ENCODE results near the gene MAMDC4.

The MAMDC4 gene

DNA sequence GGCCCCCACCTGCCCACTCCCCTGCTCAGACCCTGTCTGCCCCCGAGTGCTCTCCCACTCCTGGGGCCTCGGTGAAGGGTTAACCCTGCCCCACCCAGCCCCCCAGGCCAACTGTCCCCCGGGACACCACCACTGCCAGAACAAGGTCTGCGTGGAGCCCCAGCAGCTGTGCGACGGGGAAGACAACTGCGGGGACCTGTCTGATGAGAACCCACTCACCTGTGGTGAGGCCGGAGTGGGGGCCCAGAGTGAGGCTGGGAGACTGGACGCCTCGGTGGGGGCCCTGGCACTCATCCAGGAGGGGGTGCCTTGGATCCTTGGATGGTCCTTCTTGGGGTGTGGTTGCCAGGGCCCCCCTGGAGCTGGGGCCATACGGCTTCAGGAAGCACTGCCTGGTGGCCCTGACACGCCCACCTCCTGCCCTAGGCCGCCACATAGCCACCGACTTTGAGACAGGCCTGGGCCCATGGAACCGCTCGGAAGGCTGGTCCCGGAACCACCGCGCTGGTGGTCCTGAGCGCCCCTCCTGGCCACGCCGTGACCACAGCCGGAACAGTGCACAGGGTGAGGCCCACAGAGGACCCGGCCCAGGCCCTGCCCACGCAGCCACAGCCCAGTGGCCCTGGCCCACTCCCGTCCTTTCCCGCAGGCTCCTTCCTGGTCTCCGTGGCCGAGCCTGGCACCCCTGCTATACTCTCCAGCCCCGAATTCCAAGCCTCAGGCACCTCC is 2.1 kb downstream of the MAMDC4 start:
- DNase-seq (ENCODE audit: low read depth in 1 of 2, low spot score in 1 of 2): no peak
- Histone ChIP-seq H3K27me3 (ENCODE audit: insufficient read depth, poor library complexity, severe bottlenecking) (no peaks in the 10 kb centered on the region), H3K27ac (replicated peaks) (no peak overlapping the region), H3K4me3 (replicated peaks; ENCODE audit: insufficient read depth, low read length) (no peak overlapping the region)
- no peak for TF ChIP-seq GABPA (IDR thresholded peaks at IDR 0.05; ENCODE audit: low read depth)
- no peak for TF ChIP-seq REST (IDR thresholded peaks at IDR 0.05; ENCODE audit: insufficient replicate concordance, low read depth)
- TF ChIP-seq, protein P1, sequence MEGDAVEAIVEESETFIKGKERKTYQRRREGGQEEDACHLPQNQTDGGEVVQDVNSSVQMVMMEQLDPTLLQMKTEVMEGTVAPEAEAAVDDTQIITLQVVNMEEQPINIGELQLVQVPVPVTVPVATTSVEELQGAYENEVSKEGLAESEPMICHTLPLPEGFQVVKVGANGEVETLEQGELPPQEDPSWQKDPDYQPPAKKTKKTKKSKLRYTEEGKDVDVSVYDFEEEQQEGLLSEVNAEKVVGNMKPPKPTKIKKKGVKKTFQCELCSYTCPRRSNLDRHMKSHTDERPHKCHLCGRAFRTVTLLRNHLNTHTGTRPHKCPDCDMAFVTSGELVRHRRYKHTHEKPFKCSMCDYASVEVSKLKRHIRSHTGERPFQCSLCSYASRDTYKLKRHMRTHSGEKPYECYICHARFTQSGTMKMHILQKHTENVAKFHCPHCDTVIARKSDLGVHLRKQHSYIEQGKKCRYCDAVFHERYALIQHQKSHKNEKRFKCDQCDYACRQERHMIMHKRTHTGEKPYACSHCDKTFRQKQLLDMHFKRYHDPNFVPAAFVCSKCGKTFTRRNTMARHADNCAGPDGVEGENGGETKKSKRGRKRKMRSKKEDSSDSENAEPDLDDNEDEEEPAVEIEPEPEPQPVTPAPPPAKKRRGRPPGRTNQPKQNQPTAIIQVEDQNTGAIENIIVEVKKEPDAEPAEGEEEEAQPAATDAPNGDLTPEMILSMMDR (IDR thresholded peaks at IDR 0.05; ENCODE audit: insufficient read depth, low read length): no peak
- no peak for TF ChIP-seq SPI1 (IDR thresholded peaks at IDR 0.05; ENCODE audit: borderline replicate concordance, low read depth)
- no peak for TF ChIP-seq POLR2AphosphoS5 (IDR thresholded peaks at IDR 0.05; ENCODE audit: low read depth)

DNA sequence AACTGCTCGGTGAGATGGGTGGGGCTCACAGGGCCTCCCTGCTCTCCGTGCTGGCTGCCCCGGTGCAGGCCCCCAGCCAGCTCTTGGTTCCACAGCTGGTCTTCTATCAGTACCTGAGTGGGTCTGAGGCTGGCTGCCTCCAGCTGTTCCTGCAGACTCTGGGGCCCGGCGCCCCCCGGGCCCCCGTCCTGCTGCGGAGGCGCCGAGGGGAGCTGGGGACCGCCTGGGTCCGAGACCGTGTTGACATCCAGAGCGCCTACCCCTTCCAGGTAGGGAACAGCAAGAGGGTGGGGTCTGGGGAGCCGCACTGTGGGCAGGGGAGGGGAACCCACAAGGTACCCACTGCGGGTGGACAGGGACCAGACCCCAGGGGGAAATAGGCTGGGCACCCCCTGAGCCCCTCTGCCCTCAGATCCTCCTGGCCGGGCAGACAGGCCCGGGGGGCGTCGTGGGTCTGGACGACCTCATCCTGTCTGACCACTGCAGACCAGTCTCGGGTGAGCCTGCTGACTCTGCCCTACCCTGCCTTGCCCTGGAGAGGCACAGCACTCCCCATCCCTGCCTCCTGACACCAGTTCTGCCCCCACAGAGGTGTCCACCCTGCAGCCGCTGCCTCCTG is 2.8 kb downstream of the MAMDC4 start:
- Histone ChIP-seq H3K27ac (replicated peaks) (no peak overlapping the region), H3K4me3 (replicated peaks; ENCODE audit: insufficient read depth, low read length) (no peak overlapping the region), H3K27me3 (ENCODE audit: insufficient read depth, poor library complexity, severe bottlenecking) (no peaks in the 10 kb centered on the region)
- DNase-seq (ENCODE audit: low read depth in 1 of 2, low spot score in 1 of 2): no peak
- TF ChIP-seq, protein P1 (IDR thresholded peaks at IDR 0.05; ENCODE audit: insufficient read depth, low read length): no peak
- no peak for TF ChIP-seq GABPA (IDR thresholded peaks at IDR 0.05; ENCODE audit: low read depth)
- TF ChIP-seq SPI1 (IDR thresholded peaks at IDR 0.05; ENCODE audit: borderline replicate concordance, low read depth): no peak
- TF ChIP-seq POLR2AphosphoS5 (IDR thresholded peaks at IDR 0.05; ENCODE audit: low read depth): no peak
- TF ChIP-seq REST (IDR thresholded peaks at IDR 0.05; ENCODE audit: insufficient replicate concordance, low read depth): no peak

DNA sequence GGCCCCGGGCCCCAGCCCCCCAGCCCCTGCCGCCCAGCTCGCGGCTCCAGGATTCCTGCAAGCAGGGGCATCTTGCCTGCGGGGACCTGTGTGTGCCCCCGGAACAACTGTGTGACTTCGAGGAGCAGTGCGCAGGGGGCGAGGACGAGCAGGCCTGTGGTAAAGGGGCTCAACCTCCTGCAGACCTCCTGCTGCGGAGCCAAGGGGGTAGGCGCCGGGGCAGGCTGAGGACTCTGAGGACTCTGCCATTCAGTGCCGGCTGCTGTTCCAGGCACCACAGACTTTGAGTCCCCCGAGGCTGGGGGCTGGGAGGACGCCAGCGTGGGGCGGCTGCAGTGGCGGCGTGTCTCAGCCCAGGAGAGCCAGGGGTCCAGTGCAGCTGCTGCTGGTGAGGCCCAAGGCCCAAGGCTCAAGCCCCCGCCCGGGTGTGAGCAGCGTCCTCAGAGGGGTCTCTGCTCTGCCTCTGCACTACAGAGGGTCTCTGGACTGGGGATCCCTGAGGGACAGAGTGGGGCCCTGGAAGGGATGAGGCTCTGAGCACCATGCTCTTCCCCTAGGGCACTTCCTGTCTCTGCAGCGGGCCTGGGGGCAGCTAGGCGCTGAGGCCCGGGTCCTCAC is 3.4 kb downstream of the MAMDC4 start:
- TF ChIP-seq, protein P1 (IDR thresholded peaks at IDR 0.05; ENCODE audit: insufficient read depth, low read length): no peak
- TF ChIP-seq SPI1 (IDR thresholded peaks at IDR 0.05; ENCODE audit: borderline replicate concordance, low read depth) (no peak), REST (IDR thresholded peaks at IDR 0.05; ENCODE audit: insufficient replicate concordance, low read depth) (no peak), POLR2AphosphoS5 (IDR thresholded peaks at IDR 0.05; ENCODE audit: low read depth) (no peak), GABPA (IDR thresholded peaks at IDR 0.05; ENCODE audit: low read depth) (no peak)
- no peak overlapping the region for H3K27ac ChIP-seq (replicated peaks)
- no peak for DNase-seq (ENCODE audit: low read depth in 1 of 2, low spot score in 1 of 2)
- H3K27me3 ChIP-seq (ENCODE audit: insufficient read depth, poor library complexity, severe bottlenecking): no peaks in the 10 kb centered on the region
- no peak overlapping the region for H3K4me3 ChIP-seq (replicated peaks; ENCODE audit: insufficient read depth, low read length)
